Fibroblast of the aortic adventitia (primary cell): ENCODE results near the gene ZBTB1. TPM values are rescaled to one million over a fixed set of nuclear protein-coding genes. Genes with fewer than 3 reads are reported as not detected.

ENCODE experiments used
- DNase-seq: peaks from one replicate; pipeline ENCODE4 v3.0.0-alpha.2; 2010; ENCODE audit warnings: low read depth
- H3K4me3 ChIP-seq: 2 replicates; pipeline ENCODE4 v1.5.1; 2011; ENCODE audit warnings: low read depth, mild to moderate bottlenecking, control low read depth, low read length, moderate library complexity
- total RNA-seq: library from RNA; depleted of rRNA; stranded (reverse); fragments of >200 nt; gene quantifications from 2 replicates; pipeline ENCODE4 v1.2.3, GENCODE V29; 2012; ENCODE audit warnings: low replicate concordance
- TF ChIP-seq, protein P1 (sequence below): IDR thresholded peaks from 2 replicates; pipeline ENCODE4 v1.5.1; 2011; ENCODE audit warnings: mild to moderate bottlenecking, low read length, control low read depth, inconsistent platforms; ENCODE audit not compliant: insufficient read depth

The ZBTB1 gene
- total RNA-seq, 1 donor, result 56.5 TPM

DNA sequence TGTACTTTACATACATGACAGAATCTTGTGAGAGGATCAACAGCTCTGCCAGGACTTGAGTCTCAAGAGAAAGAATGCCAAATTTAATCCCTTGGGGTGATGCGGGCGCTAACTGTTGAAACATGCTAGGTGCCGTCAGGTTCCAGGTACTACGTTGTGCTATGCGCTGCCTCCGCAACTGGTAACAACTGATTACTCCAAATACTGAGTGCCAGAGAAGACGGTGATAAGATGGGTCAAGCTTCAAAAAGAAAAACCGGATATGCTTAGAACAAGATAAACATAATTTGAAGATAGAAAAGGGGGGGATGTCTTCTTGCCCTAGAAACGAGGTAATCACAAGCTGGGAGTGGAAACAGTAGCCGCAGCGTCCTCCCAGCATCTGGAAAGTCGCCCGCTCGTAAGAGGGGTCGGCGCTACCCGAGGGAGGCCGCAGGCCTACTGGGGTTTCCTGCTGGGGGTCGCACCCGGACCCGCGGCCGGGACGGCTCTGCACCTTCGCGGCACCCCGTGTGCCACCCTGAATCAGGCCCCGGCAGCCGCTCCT is 1.6 kb upstream of the ZBTB1 start:
- H3K4me3 ChIP-seq, result peak overlapping the region; percentile 89
- peak; percentile 19 for DNase-seq
- TF ChIP-seq, protein P1, sequence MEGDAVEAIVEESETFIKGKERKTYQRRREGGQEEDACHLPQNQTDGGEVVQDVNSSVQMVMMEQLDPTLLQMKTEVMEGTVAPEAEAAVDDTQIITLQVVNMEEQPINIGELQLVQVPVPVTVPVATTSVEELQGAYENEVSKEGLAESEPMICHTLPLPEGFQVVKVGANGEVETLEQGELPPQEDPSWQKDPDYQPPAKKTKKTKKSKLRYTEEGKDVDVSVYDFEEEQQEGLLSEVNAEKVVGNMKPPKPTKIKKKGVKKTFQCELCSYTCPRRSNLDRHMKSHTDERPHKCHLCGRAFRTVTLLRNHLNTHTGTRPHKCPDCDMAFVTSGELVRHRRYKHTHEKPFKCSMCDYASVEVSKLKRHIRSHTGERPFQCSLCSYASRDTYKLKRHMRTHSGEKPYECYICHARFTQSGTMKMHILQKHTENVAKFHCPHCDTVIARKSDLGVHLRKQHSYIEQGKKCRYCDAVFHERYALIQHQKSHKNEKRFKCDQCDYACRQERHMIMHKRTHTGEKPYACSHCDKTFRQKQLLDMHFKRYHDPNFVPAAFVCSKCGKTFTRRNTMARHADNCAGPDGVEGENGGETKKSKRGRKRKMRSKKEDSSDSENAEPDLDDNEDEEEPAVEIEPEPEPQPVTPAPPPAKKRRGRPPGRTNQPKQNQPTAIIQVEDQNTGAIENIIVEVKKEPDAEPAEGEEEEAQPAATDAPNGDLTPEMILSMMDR, result no peak

DNA sequence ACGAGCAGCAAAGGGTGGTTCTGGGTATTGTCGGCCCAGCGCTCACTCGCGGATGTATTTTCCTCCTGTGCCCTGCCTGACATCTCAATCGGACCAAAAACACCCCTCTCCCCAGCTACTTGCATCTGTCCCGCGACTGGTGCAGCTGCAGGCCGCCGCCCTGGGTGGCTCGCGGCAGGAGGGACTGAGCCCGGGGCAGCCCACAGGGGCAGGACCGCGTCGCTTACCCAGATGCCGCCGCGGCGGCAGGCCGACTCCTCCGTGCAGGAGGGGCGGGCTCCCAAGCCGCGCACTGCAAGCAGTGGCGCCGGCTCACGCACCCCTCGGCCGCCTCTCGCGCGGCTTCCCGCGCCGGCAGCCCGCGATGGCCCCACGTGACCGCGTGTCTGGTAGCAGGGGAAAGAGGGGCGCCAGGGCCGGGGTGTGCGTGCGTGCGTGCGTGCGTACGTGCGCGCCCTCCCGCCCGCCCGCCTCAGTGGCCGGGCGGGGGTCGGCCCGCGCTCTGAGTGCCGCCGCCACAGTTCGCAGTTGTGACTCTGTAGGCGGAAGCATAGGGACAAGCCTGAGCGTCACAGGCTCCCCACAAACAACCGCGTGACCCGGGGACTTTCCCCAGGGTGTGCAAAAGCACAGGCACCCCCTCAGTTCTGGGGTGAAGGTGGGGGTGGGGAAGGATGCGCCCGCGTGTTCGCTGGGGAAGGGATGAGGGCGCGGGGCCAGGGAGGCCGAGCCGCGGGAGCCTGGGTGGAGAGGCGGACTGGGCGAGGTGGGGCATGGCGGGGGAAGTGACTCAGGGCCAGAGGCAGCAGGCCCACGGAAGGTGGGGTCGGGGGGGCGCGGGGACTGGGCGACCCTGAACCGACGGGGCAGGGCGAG is 898 bp upstream of the ZBTB1 start, which contains the start of gene ZBTB25:
TSS of gene ZBTB25 (minus strand) at position 405 of the 876 bp plus-strand sequence. CDS start 13,305 bp downstream, outside the sequence.
- TF ChIP-seq, protein P1, result no peak
- peak within 1 kb of the TSS; percentile 89 for H3K4me3 ChIP-seq
- DNase-seq, result peak; percentile 90

DNA sequence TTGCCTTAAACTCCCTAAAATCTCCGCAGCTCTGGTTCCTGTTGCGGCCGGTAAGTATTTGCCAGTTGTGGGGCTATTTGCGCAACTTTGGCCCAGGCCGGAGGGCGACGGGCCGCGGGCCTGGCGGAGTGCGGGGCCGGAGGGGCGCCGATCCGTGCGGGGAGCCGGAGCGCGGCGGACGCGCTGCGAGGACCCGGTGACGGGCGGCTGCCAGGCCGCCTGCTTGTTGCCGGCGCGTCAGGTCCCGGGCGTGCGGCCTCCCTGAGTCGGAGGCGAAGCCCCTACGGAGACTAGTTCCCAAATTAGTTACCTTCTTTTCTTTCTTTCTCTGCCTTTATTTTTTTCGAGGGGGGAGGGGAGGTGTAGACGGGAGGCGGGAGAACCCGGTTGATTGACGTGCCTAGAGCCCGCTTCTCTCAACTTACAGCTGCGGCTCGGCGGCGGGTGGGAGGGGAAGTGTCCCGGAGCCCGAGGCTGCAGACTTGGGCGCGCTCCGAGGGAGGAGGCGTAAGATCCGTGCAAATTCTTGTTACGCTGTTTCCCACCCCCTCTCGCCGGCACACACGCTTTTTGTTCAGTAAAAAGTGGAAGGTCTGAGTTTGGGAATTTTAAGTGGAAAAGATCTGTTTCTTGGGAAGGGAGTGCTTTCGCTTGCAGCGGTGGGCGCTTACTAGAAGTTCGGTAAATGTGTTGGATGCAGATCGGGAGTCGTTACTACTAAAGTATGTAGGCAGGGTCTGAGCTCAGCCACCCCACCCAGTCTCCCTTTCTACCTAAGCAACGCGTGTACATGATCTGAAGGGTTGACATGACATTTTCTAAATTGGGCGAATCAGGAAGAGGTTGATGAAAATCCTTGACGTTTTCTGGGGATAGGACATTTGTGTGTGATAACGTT is 576 bp downstream of the ZBTB1 start:
- peak; percentile 84 for DNase-seq
- TF ChIP-seq, protein P1, result no peak
- H3K4me3 ChIP-seq, result peak overlapping the region; percentile 89

DNA sequence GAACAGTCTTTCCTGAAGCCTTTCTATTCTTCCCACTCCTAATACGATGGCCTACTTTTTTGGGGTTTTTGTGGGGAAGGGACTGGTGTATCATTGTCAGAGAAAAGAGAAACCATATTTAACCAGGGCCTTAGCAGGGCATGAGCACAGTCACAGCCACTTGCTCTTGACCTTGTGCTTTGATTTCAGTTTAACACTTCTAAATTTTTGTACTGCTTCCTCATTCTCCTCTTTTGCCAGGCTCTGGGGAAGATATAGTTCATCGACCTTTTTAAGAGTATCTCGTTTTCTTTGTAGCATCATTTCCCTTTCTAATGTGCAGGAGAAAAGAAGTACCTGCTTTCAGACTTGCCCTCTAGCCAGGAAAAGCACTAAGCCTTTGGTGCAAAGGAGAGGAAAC is 2.2 kb downstream of the ZBTB1 start:
- TF ChIP-seq, protein P1, result no peak
- DNase-seq, result no peak
- H3K4me3 ChIP-seq, result peak overlapping the region; percentile 44

DNA sequence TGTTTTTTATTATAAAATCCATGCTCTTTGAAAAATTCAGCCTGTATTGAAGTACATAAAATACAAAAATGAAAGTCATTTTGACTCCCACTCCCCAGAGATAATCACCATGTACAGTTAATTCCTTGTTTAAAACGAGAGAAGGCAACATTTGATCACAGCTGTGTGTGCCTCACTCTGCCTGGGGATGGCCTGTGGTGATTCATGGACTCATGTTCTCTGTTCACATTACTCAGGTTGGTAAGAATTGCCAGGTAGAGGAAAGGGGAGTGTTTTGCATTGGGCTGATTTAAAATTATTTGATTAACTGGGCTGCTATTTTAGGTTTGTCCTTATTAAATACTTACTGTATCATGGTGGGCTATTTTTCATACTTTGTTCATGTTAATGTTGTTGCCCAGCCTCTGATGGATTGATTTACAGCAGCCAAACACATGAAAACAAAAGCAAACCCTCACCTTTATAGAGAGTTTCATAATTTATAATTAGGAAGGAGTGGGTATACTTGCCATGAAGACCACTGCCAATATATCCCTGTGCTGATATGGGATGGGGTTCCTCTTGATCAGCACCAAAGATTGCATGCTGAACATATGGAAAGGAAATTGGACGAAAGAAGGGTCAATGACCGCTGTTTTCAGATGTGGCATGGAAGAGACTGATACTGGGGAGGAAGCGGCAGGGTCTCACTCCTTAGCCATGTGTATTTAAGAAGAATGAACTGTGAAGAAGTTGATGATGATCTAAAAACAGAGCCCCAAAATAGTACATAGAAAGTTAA is 3.0 kb downstream of the ZBTB1 start:
- no peak for DNase-seq
- peak overlapping the region; percentile 23 for H3K4me3 ChIP-seq
- TF ChIP-seq, protein P1, result no peak
